ENCODE measurements around the gene NR4A1. TPM values are rescaled to one million over a fixed set of nuclear protein-coding genes. Genes with fewer than 3 reads are reported as not detected.

NR4A1 gene
- total RNA-seq, 1 donor from 2014 or later = 2.0 TPM

DNA sequence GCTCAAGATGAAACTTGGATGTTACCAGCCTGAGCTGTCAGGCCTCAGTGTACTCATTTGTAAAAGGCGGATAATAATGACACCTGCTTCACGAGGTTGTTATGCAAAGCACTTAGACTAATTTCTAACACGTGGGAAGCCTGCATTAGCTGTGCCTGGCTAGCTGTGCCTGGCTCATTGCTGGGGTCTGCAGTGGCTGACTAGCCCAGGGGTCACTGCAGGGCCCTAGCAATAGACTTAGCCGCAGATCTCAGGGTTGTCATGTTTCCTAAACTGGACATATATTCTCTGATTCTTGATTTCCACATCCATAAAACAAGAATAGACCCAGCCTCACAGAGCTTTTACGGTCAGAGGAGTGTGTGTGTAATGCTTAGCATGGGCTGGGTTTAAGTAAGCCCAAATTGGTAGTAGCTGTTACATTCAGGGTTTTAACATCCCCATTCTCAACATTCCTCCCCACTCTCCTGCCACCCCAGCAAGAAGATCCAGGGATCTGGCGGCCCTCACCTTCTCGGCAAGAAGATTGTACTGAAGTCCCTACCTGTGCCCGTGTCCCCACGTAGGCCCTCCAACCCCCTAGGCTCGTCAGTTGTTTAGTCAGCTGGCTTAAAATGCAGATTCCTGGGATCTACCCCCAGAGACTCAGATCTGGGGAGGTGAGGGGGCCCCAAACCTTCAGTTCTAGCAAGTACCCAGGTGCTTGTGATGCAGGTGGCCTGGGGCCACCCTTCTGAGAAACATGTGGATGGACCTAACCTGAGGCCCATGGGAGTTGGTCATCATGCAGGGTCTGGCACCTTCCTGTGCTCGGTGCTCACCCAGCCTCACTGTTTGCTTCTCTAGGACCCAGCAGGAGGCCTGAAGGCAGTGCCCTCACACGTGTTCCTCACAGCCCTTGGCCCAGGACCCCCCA lies 8.6 kb downstream of the NR4A1 start:
- no peak for ATAC-seq

DNA sequence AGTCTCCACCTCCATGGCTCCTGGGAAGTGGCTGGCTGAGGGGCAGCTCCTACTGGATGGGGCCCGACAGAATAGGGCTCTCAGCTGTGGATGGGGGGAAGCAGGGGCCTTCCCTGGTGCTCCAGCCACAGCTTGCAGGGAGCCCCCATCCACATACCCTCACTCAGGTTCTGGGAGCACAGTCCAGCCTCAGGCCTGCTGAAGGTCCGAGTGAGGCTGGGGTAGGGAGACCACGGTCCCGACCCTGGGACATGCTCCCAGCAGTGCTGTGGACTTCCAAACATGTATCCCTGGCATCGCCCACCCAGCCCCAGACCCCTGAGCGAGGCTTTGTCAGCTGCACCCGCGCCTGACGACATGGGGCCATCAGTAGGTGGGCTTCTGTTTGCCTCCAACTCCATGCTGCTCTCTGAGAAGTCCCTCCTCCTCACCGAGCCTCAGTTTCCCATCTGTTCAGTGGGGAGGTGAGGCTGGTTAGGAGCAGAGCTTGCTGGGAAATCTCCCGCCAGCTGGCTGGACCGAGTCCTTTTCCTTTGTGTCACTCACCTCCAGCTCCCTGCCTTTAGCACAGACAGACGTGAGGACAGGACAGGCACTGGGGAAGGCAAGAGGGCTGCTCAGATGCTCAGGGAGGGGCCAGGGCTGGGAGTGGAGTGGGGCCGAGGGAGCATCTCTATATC lies 9.4 kb downstream of the NR4A1 start:
- no peak for ATAC-seq

DNA sequence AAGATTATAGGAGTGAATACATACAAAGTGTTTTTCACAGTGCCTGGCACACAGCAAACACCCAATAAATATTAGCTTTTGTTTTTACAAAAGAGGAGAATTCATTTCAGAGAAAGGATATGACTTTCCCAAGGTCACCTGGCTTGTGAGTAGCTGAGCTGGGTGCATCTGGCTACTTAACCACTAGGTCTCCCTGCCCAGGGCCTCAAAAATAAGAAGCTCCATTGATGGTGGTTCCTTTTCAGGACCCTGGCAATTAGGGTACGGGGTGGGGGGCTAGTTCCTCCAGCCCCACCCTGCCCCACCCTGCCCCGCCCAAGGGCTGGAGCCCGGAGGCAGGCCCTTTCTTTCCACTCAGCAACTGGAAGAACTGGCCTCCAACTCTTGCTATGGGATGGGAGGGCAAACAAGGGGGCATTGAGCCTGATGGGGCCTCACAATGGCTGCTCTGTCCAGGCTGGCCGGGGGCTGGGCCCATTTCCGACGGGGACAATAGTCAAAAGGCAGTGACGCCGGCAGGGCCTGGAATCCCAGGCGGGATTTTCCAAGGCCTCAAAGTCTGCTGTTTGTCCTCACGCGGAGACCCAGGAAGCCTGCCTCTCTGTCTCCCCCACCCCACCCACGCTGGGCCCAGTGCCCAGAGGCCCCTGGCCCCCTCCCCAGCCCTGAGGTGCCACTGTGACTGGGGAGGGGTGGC lies 10.4 kb downstream of the NR4A1 start:
- no peak for ATAC-seq

GRCh38 chr12:52062167-52063081 lies 11.2 kb downstream of the NR4A1 start:
- ATAC-seq = no peak

- no peak for ATAC-seq
Observed at GRCh38 chr12:52063082-52063924, 12.1 kb downstream of the NR4A1 start.

DNA sequence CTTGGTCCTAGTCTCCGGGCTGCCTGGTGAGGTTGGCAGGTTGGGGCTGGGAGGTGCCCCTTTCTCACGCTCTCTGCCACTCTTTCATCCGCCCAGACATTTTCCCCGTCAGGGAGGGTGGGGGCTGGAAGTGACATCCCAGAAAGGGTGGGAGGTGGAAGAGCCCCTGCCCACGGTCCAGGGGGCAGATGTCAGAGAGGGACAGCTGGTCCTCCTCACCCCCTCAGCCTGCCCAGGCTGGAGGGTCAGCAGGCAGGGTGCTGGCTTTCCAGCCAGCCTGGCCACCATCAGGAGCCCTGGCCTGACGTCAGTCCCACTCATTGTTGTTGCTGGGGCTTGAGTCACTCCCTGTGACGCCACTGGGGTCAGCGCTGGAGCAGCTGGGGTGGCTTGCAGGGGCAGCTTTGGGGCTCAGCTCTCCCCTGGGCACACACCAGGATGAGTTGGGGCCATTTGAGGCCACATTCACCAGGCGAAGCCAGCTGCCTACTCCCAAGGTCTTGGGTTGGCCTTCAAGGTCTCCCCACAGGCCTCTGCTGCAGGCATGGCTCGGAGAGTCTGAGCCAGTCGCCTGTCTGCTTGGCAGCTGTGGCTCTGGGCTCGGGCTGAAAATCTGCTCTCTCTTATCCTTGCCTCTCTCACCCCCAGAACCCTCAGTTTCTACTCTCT lies 12.9 kb downstream of the NR4A1 start:
- peak; percentile 22 for ATAC-seq

- no peak for ATAC-seq
Observed at GRCh38 chr12:52066346-52067080, 15.3 kb downstream of the NR4A1 start.

GRCh38 chr12:52067081-52067374 lies 15.8 kb downstream of the NR4A1 start:
- no peak for ATAC-seq

DNA sequence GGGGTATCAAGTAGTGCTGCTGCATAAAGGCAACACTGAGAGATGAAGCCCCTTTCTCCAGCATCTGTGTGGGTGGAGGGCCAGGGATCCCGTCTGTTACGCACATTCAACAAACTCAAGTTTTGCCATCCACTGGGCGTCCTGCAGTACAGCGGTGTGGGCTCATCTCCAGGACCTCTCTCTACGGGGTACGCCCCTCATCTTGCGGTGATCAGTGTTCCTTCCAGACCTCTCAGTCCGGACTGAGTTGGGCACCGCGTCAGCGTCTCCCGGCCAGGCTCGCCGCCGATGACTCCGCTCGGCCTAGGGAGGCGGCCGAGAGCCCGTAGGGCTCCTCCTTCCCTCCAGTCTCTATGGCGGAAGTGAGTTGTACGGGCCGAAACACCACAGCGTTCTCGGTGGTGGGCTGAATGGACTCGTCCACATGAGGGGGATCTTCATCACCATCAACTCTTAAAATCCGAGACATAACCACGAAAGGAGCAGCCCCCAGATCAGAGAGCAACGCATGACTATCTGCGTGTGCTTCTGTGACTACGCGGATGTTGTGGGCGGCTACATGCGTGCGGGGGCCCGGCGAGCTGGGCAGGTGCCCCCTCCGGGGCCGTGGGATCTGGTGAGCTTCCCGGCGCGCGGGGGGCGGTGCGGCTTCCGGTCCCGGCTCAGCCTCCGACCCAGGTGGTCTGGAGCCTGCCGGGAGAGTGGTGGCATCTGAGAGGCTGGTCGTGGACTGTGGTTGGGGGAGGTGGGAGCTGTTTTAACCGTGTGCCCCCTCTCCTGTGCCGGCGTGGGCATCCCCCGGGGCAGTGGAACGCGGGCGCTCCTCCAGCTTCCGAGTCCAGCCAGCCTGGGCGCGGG lies 18.3 kb downstream of the NR4A1 start, which contains the start of gene ATG101:
Gene ATG101 (plus strand): TSS at position 652 of the 858 bp plus-strand sequence. CDS start 3,673 bp downstream, outside the sequence.
- ATAC-seq = peak; percentile 97

- peak; percentile 4 for ATAC-seq
Observed at GRCh38 chr12:52070185-52070925, 19.1 kb downstream of the NR4A1 start.

- no peak for ATAC-seq
Observed at GRCh38 chr12:52073531-52074381, 22.5 kb downstream of the NR4A1 start.

DNA sequence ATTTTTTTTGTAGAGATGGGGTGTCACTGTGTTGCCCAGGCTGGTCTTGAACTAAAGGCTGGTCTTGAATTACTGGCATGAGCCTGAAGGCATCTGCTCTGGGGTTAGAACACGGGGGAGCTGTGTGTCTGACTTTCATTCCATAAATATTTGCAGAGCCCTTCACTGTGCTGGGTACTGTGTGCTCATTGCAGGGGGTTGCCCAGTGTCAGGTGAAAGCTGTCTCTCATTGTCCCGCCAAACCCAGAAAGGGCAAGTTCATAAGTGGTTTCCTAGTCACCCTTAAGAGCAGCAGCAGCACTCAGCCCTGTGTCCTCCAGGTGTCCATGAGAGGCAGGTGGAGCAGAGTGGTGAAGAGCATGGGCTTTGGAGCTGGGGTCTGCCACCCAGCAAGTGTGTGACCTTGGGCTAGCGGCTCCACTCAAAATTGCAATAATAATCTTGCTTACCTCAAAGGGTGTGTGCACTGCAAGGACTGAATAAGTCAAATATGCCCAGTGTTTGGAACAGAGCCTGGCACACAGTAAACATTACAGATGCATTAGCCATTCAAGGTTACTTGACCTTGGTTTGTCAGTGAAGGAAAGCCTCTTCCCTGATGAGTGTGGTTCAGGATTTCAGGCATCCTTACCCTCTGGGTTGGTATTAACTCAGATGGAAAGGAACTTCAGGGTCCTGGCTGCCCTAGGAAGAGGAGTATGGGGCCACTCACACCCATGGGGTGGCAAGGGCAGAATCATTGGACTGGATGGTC lies 23.9 kb downstream of the NR4A1 start:
- ATAC-seq = no peak

- ATAC-seq = no peak
Observed at GRCh38 chr12:52076811-52077210, 25.6 kb downstream of the NR4A1 start.

GRCh38 chr12:52078276-52078675 lies 27.0 kb downstream of the NR4A1 start:
- ATAC-seq = no peak

GRCh38 chr12:52079576-52080402 lies 28.5 kb downstream of the NR4A1 start, which contains the start of gene SMIM41:
Gene SMIM41 (plus strand): TSS chr12:52079704. CDS start chr12:52079780, 76 bp downstream.
- no peak for ATAC-seq

Data from esophagus mucosa (tissue), 1 donor.